ENCODE results near the gene CAT.

- no peak for TF ChIP-seq CTCF (IDR thresholded peaks at IDR 0.05; ENCODE audit: low read length)
- no peak for TF ChIP-seq EZH2phosphoT487 (IDR thresholded peaks at IDR 0.05; ENCODE audit: low read length)
- no peak for TF ChIP-seq EZH2 (optimal IDR thresholded peaks at IDR 0.05; ENCODE audit: low read depth, low read length)
Measured at GRCh38 chr11:34466802-34467488, 28.2 kb downstream of the CAT start.

Measured in MM.1S (cell line).